Ovary (tissue), 9 donors: ENCODE data around the gene XXYLT1. TPM values are rescaled to one million over a fixed set of nuclear protein-coding genes. Genes with fewer than 3 reads are reported as not detected.

ENCODE experiments used
- DNase-seq, 5 donors: peaks; one replicate each; pipeline ENCODE4 v3.0.0-alpha.2; 2019 to 2020
- H3K27ac ChIP-seq, 2 donors: fragments of 200-600 bp; one replicate each; pipeline versions ENCODE4 v1.5.1 to v1.8.0; 2019 to 2022
- H3K27me3 ChIP-seq: fragments of 200-600 bp; one replicate; pipeline ENCODE4 v1.8.0; 2022
- H3K36me3 ChIP-seq: fragments of 200-600 bp; sonication (generic); one replicate; pipeline ENCODE4 v1.5.1; 2019
- H3K4me1 ChIP-seq: one replicate; pipeline ENCODE4 v1.8.1; 2013; ENCODE audit warnings: mild to moderate bottlenecking, moderate library complexity; ENCODE audit not compliant: insufficient read depth
- H3K4me3 ChIP-seq: fragments of 200-600 bp; sonication (generic); one replicate; pipeline ENCODE4 v1.5.1; 2017
- H3K9me3 ChIP-seq, 2 donors: fragments of 200-600 bp in 1 of 2; sonication (generic) in 1 of 2; one replicate each; pipeline versions ENCODE4 v1.5.1 to v1.8.1; 2013 to 2019; ENCODE audit warnings: mild to moderate bottlenecking in 1 of 2, moderate library complexity in 1 of 2
- CTCF ChIP-seq, 3 donors: fragments of 450-650 bp in 2 of 3; fragments of 200-600 bp in 1 of 3; IDR thresholded peaks; one replicate each; pipeline versions ENCODE4 v1.5.1 to v1.8.0; 2016 to 2022; ENCODE audit warnings: antibody characterized with exemption in 3 of 3, mild to moderate bottlenecking in 1 of 3
- EP300 ChIP-seq: sonication (generic); formaldehyde crosslinking; IDR thresholded peaks from one replicate; pipeline ENCODE4 v1.6.1; 2017; ENCODE audit warnings: antibody characterized with exemption
- POLR2A ChIP-seq: fragments of 450-650 bp; IDR thresholded peaks from one replicate; pipeline ENCODE4 v1.6.1; 2017; ENCODE audit warnings: antibody characterized with exemption, mild to moderate bottlenecking, moderate library complexity
- WGBS, 3 donors: extraction: QIAGEN DNeasy Blood & Tissue Kit in 1 of 3; methylation state at CpG; one replicate each; pipeline versions ENCODE4 v1.1.5 to v1.1.7; 2013 to 2017; 5-methylcytosine and 5-hydroxymethylcytosine counted together
- intact Hi-C, 4 donors: fragments of 100-400 bp; cut with DNase I; formaldehyde crosslinking; loops; one replicate each; pipeline versions ENCODE4 v1.11.0 to v1.15.1; 2022 to 2023
- polyA plus RNA-seq, 2 donors: library from polyadenylated mRNA; stranded (reverse); fragments of 200-250 nt in 1 of 2; fragments of 350-450 nt in 1 of 2; fragmentation: Illumina TruSeq in 1 of 2; extraction: RNeasy Lipid Tissue Mini Kit (QIAGEN cat#74804) in 1 of 2; gene quantifications; one replicate each; pipeline ENCODE4 v1.2.3, GENCODE V29; 2013 to 2014
- total RNA-seq, 7 donors: library from RNA; depleted of rRNA in 2 of 7; stranded (reverse); fragments of >200 nt in 2 of 7; fragmentation: NEBNext Ultra II Directional in 3 of 7; extraction: Animal tissue kit (Norgen Biotek cat#: 25700) in 3 of 7; gene quantifications; one replicate each; pipeline versions ENCODE4 v1.1.0 to v1.2.4, GENCODE V29; 2016 to 2023
- donor health status: DM: no; HTN: no; CAD: no; lungs with moderate emphysema.
- donor health status: DM: no; HTN: no; CAD: no.
- donor health status: Bipolar disorder and iron deficiency.
- donor health status: DM: yes; HTN: yes; CAD: no.
- donor health status: DM: no; HTN: no; CAD: no.
- donor health status: DM: yes; HTN: yes; CAD: no.

The XXYLT1 gene
- total and polyA plus RNA-seq, 9 donors, result 5.6 to 13.6 (median 10.2) TPM

GRCh38 chr3:195048059-195048905 is 222.7 kb downstream of the XXYLT1 start:
- no peaks in the 10 kb centered on the region for H3K9me3 ChIP-seq
- WGBS, 3 donors, result 63 to 71% (median 67%) methylated on average over 16 of the region's 16 CpGs
- intact Hi-C loops, result no loop called here
- no peak overlapping the region for H3K4me3 ChIP-seq
- no peaks in the 10 kb centered on the region for H3K36me3 ChIP-seq
- TF ChIP-seq POLR2A (no peak), CTCF (IDR thresholded peaks at IDR 0.05) (no peak), EP300 (no peak)
- H3K27me3 ChIP-seq, result no peaks in the 10 kb centered on the region
- peak in 2 of 5 donors; percentile 7 to 17 for DNase-seq
- no peak overlapping the region for H3K27ac ChIP-seq
- no peaks in the 10 kb centered on the region for H3K4me1 ChIP-seq

GRCh38 chr3:195047536-195047935 is 223.4 kb downstream of the XXYLT1 start:
- no peaks in the 10 kb centered on the region for H3K27me3 ChIP-seq
- no peak overlapping the region for H3K27ac ChIP-seq
- H3K9me3 ChIP-seq, result no peaks in the 10 kb centered on the region
- intact Hi-C loops, result no loop called here
- no peak overlapping the region for H3K4me3 ChIP-seq
- H3K36me3 ChIP-seq, result no peaks in the 10 kb centered on the region
- no peaks in the 10 kb centered on the region for H3K4me1 ChIP-seq
- DNase-seq, result no peak
- WGBS, 3 donors, result 65 to 74% (median 73%) methylated on average over 3 of the region's 3 CpGs
- TF ChIP-seq CTCF (IDR thresholded peaks at IDR 0.05), result no peak
- TF ChIP-seq EP300, result no peak
- no peak for TF ChIP-seq POLR2A

- intact Hi-C loops, result no loop called here
- WGBS, 3 donors, result 65 to 74% (median 70%) methylated on average over 6 of the region's 6 CpGs
- TF ChIP-seq CTCF (IDR thresholded peaks at IDR 0.05) (no peak), POLR2A (no peak), EP300 (no peak)
- no peak overlapping the region for H3K27ac ChIP-seq
- H3K4me3 ChIP-seq, result no peak overlapping the region
- H3K36me3 ChIP-seq, result no peaks in the 10 kb centered on the region
- no peaks in the 10 kb centered on the region for H3K27me3 ChIP-seq
- no peaks in the 10 kb centered on the region for H3K4me1 ChIP-seq
- no peaks in the 10 kb centered on the region for H3K9me3 ChIP-seq
- peak in 1 of 5 donors; percentile 11 for DNase-seq
Measured at GRCh38 chr3:195046441-195046840, 224.5 kb downstream of the XXYLT1 start.

GRCh38 chr3:195045481-195046210 is 225.3 kb downstream of the XXYLT1 start:
- H3K4me3 ChIP-seq, result no peak overlapping the region
- TF ChIP-seq POLR2A (no peak), EP300 (no peak), CTCF (IDR thresholded peaks at IDR 0.05) (no peak)
- no peaks in the 10 kb centered on the region for H3K9me3 ChIP-seq
- 77 to 79% (median 77%) methylated on average over 17 of the region's 17 CpGs for WGBS, 3 donors
- intact Hi-C loops, result no loop called here
- H3K27ac ChIP-seq, result no peak overlapping the region
- H3K27me3 ChIP-seq, result no peaks in the 10 kb centered on the region
- H3K4me1 ChIP-seq, result no peaks in the 10 kb centered on the region
- DNase-seq, result peak in 2 of 5 donors; percentile 6 to 15
- no peaks in the 10 kb centered on the region for H3K36me3 ChIP-seq
